IPS-NIHi7 (cell line): ENCODE data around the gene MTUS2.
"Not testable (repeated sequence)": the region's sequence is repeated elsewhere in the genome, so short reads cannot be mapped to it uniquely, and the experiment has no call there.

Experiments used
- DNase-seq: peaks from one replicate; pipeline ENCODE4 v3.0.0; 2012; ENCODE audit warnings: mixed read lengths; ENCODE audit errors: extremely low spot score

Gene MTUS2

GRCh38 chr13:28958441-28958840 lies 138.3 kb downstream of the MTUS2 start:
- DNase-seq = no peak

DNA sequence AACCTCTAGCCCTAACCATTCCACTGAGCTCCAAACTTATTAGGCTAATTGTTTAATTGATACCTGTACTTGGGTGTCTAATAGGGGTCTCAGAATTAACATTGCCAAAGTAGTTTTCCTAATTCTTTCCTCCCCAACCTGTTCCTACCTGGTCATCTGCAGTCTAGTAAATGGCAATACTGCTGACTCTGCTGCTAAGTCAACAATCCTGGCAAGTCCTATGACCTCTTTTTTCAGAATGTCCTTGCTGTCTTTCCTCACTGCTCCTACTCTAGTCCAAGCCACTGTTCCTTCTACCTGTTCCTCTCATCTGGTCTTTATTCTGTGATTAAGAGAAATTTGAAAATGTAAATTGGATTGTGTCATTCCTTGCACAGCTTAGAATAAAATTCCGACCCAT lies 143.9 kb downstream of the MTUS2 start:
- no peak for DNase-seq

GRCh38 chr13:28964803-28965202 lies 144.7 kb downstream of the MTUS2 start:
- no peak for DNase-seq

- DNase-seq = no peak
Measured at GRCh38 chr13:28967029-28967915, 147.1 kb downstream of the MTUS2 start.

GRCh38 chr13:28976195-28976594 lies 156.1 kb downstream of the MTUS2 start:
- no peak for DNase-seq

DNA sequence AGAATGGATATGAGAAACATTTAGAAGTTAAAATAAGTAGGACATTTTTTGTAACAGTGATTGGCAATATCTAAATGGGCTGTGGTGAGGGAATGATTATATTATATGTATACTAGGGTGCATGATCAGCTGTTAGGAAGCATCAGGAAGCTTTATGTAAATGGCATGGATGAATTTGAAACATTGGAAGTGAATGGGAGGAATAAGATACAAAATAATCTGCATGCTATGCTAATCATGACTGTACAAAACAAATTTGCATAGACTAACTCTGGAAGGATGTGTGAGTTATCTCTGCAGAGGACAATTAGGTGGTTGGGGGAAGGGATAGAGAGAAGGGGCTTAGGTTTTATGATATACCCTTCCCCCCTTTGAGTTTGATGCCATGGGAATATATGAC lies 156.5 kb downstream of the MTUS2 start:
- DNase-seq = no peak

DNA sequence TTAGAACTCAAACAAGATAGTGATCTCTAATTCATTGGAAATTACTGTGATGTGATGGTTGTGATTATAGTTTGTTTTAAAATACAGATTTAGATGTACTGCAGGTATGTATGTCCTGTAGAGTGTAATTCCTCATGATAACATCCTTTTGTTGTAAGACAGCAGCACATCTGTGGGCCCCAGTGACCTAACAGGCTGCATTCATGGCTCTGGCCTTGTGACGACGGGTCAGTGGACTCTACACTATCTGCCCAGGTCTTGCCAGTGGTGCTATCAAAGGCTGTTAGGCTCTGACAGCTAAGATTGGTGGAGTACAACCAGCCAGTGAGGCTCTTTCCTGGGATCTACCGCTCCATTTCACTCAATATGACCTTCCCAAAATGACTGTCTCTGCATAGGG lies 158.4 kb downstream of the MTUS2 start:
- no peak for DNase-seq

- no peak for DNase-seq
Measured at GRCh38 chr13:28981530-28981929, 161.4 kb downstream of the MTUS2 start.

DNA sequence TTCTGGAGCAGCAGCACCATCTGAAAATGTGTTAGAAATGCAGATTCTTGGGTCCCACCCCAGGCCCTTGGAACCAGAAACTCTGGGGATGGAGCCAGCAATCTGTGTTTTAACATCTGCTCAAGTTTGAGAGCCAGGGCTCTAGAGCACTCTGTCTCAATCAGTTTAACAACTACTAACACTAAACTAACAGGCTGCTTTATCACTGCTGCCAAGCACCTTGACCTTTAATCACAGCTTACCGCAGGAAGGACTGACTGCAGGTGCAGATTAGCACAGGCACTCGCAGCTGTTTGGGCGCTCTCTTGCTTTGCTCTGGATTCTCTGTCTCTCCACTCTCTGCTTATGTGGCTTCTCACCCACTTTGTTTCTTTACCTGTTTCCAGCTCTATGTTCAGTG lies 163.5 kb downstream of the MTUS2 start:
- no peak for DNase-seq

- no peak for DNase-seq
Measured at GRCh38 chr13:28984326-28984725, 164.2 kb downstream of the MTUS2 start.

DNA sequence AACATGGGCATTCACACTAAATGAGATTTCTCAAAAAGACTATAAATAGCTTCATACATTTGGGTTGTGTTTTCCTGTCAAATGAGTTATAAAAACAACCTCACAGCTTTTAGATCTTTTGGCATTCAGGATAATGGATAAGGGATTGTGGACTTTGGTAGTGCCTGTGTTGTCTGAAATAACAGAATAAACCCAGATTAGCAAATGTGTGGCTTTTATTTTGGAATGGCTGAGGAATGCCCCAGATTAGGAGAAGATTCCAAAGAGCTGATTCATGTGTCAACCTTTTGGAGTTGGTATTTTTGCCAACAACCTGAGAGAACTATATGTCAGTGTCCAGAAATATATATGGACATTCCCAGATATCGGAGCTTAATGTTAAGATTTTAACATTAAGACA lies 164.7 kb downstream of the MTUS2 start:
- no peak for DNase-seq

- DNase-seq = not testable (repeated sequence)
Measured at GRCh38 chr13:28990378-28990777, 170.2 kb downstream of the MTUS2 start.

- DNase-seq = no peak
Measured at GRCh38 chr13:28991764-28992163, 171.6 kb downstream of the MTUS2 start.

DNA sequence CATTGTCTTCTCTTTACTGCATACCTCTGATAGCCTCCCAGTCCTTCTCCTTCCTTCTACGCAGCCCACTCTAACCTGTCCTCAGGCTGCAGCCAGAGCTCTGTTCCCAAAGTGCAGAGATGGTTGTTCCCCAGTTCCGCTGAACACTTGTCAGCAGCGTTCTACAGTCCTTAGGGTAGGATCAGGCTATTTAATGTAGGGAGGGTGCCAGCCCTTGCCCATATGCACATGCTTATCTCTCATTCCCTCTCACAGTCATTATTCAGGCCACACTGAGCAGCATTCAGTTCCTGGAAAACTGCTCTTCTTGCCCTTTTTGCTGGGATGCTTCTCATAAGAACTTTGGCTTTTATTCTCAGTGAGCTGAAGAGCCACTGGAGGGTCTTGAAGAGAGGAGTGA lies 180.7 kb downstream of the MTUS2 start:
- DNase-seq = no peak

DNA sequence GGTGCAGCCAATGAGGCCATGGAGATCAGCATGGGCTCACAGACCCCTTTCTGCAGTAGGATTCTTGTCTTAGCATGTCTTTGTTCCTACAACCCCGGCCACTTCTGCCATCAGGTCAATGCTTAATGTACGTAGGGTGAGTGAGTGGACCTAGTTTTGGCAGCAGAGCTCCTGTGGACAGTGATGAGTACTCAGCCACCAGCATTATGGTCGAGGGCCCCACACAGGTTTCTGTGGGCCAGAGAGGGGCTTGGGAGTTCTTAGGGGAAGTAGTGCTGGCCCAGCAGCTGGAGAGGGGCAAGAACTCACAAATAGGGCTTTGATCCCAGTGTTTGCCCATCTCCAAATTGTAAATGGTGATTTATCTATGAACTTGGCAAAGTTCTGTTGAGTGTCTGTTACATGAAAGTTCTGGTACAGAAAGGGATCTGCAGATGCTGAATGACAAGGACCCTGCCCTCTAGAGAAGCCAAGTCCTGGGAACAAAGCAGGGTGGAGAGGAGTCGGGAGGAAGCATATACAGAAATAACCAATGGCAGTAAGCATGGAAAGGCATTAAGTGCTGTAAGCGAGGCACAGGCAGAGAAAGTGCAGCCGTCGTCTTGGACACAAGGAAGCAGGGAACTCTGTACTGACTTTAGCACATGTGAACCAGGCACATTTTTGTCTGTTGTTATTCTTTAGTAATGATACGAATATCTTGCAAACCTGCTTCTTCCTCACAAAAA lies 185.1 kb downstream of the MTUS2 start:
- DNase-seq = no peak

GRCh38 chr13:29005763-29006120 lies 185.6 kb downstream of the MTUS2 start:
- DNase-seq = no peak

GRCh38 chr13:29006359-29006850 lies 186.3 kb downstream of the MTUS2 start:
- no peak for DNase-seq

GRCh38 chr13:29008296-29008695 lies 188.2 kb downstream of the MTUS2 start:
- no peak for DNase-seq

- DNase-seq = no peak
Measured at GRCh38 chr13:29020314-29020713, 200.2 kb downstream of the MTUS2 start.

DNA sequence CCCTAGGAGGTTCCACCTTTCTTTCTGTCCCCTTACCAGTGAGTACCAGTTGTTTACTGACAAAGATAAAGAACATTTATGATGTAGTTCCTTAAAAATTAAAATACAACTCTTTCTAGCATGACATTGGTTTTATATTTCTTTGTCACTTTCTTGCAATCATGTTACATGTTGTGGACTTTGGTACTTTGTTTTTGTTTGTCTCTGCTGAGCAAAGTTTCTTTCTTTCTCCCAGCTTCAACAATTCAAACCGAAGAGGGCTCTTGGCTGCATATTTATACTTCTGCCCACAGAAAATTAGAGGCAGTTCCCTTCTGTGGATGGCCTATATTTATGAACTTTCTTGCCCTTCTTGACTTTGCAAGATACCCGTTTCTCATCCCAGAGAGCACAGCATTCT lies 201.2 kb downstream of the MTUS2 start:
- no peak for DNase-seq

- no peak for DNase-seq
Measured at GRCh38 chr13:29021717-29022116, 201.6 kb downstream of the MTUS2 start.

- no peak for DNase-seq
Measured at GRCh38 chr13:29022410-29022809, 202.3 kb downstream of the MTUS2 start.

GRCh38 chr13:29022968-29023367 lies 202.8 kb downstream of the MTUS2 start:
- DNase-seq = no peak
